Endodermal cell (in vitro differentiated cells): ENCODE measurements around the gene ZBP1. TPM values are rescaled to one million over a fixed set of nuclear protein-coding genes. Genes with fewer than 3 reads are reported as not detected.

Source experiments
- DNase-seq: peaks from one replicate; pipeline ENCODE4 v3.0.0-alpha.2; 2017
- H3K27ac ChIP-seq: 2 replicates; pipeline ENCODE4 v1.5.1; 2013; ENCODE audit warnings: mild to moderate bottlenecking, low read depth, low read length, moderate library complexity
- H3K27me3 ChIP-seq: 2 replicates; pipeline ENCODE4 v1.6.1; 2013; ENCODE audit warnings: mild to moderate bottlenecking, low read length, moderate library complexity; ENCODE audit not compliant: insufficient read depth, control insufficient read depth, poor library complexity, severe bottlenecking
- H3K36me3 ChIP-seq: 2 replicates; pipeline ENCODE4 v1.7.0; 2013; ENCODE audit warnings: mild to moderate bottlenecking, low read length, moderate library complexity; ENCODE audit not compliant: control insufficient read depth, insufficient read depth
- H3K4me1 ChIP-seq: one replicate; pipeline ENCODE4 v1.7.0; 2013; ENCODE audit warnings: low read length; ENCODE audit not compliant: control insufficient read depth, insufficient read depth
- H3K4me3 ChIP-seq: 2 replicates; pipeline ENCODE4 v1.5.1; 2013; ENCODE audit warnings: mild to moderate bottlenecking, low read length, moderate library complexity
- H3K9ac ChIP-seq: 2 replicates; pipeline ENCODE4 v1.6.1; 2013; ENCODE audit warnings: mild to moderate bottlenecking, low read length, moderate library complexity; ENCODE audit not compliant: poor library complexity, severe bottlenecking; ENCODE audit errors: extremely low read depth
- H3K9me3 ChIP-seq: 2 replicates; pipeline ENCODE4 v1.6.1; 2013; ENCODE audit warnings: mild to moderate bottlenecking, low read length, moderate library complexity; ENCODE audit not compliant: control insufficient read depth
- H3K27ac Mint-ChIP-seq: 2 replicates; pipeline ENCODE4 v1.8.0; 2020; ENCODE audit warnings: mixed read lengths
- H3K27me3 Mint-ChIP-seq: 2 replicates; pipeline ENCODE4 v1.8.0; 2021; ENCODE audit warnings: mild to moderate bottlenecking, mixed read lengths; ENCODE audit not compliant: insufficient read depth
- H3K36me3 Mint-ChIP-seq: 2 replicates; pipeline ENCODE4 v1.8.0; 2020; ENCODE audit warnings: low read depth, mixed read lengths
- H3K4me1 Mint-ChIP-seq: 2 replicates; pipeline ENCODE4 v1.8.0; 2020; ENCODE audit warnings: mixed read lengths
- H3K4me3 Mint-ChIP-seq: 2 replicates; pipeline ENCODE4 v1.8.0; 2020; ENCODE audit warnings: mild to moderate bottlenecking, moderate library complexity, mixed read lengths
- H3K9me3 Mint-ChIP-seq: 2 replicates; pipeline ENCODE4 v1.8.0; 2020; ENCODE audit warnings: mild to moderate bottlenecking, mixed read lengths
- WGBS, 2 experiments: methylation state at CpG; one replicate each; pipeline versions ENCODE4 v1.1.5 to v1.1.7; 2013; ENCODE audit warnings: missing lambda C conversion rate in 2 of 2, mixed read lengths in 1 of 2; ENCODE audit not compliant: insufficient coverage in 1 of 2, insufficient read length in 1 of 2; 5-methylcytosine and 5-hydroxymethylcytosine counted together
- total RNA-seq, 2 donors: library from RNA; stranded (reverse); fragmentation: NEBNext Ultra II Directional in 1 of 2; extraction: Animal tissue kit (Norgen Biotek cat#: 25700) in 1 of 2; gene quantifications; 2 replicates in 1 of 2; 3 replicates in 1 of 2; pipeline ENCODE4 v1.2.1, GENCODE V29; 2021
- TF ChIP-seq, protein P1 (sequence below): fragments of 200-600 bp; sonication (generic); conservative IDR thresholded peaks from 2 replicates; pipeline ENCODE4 v1.5.0; 2021; ENCODE audit warnings: antibody characterized with exemption, mild to moderate bottlenecking

Gene ZBP1
- total RNA-seq, 2 donors from 2014 or later, result not detected

DNA sequence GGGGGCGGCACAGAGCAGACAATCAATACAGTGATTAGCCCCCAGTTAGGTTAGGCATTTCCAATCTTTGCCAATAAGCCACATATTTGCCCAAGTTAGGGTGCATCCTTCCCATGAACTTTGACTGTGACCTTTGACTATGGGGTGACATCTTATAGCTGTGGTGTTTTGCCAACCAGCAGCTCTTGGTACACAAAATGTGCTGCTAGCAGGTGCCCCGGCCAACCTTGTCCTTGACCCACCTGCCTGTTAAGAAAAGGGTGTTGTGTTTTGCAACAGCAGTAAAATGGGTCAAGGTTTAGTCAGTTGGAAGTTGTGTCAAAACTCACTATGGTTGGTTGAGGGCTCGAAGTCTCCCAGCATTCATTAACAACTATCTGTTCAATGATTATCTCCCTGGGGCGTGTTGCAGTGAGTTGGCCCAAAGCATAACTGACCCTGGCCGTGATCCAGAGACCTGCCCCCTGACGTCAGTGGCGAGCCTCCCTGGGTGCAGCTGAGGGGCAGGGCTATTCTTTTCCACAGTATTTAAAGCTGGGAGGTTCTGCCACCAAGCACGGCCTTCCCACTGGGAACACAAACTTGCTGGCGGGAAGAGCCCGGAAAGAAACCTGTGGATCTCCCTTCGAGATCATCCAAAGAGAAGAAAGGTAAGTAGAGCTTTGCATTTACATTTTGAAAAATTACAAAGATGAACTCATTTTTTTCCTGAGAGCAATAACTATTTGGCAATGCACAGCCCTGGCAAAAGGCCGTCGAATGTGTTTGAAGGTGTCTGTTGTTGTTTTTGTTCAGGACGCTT, 59.5 kb downstream of the ZBP1 start, which contains the start of gene PCK1:
Gene PCK1, plus strand, starts transcription at position 557 of the 802 bp plus-strand sequence. CDS start 302 bp downstream, outside the sequence.
- Histone ChIP-seq H3K4me1 (no peaks in the 10 kb centered on the region), H3K9me3 (no peaks in the 10 kb centered on the region), H3K9ac (no peak within 1 kb of the TSS), H3K36me3 (no peaks in the 10 kb centered on the region), H3K27ac (no peak within 1 kb of the TSS), H3K4me3 (no peak within 1 kb of the TSS), H3K27me3 (no peaks in the 10 kb centered on the region)
- TF ChIP-seq, protein P1, sequence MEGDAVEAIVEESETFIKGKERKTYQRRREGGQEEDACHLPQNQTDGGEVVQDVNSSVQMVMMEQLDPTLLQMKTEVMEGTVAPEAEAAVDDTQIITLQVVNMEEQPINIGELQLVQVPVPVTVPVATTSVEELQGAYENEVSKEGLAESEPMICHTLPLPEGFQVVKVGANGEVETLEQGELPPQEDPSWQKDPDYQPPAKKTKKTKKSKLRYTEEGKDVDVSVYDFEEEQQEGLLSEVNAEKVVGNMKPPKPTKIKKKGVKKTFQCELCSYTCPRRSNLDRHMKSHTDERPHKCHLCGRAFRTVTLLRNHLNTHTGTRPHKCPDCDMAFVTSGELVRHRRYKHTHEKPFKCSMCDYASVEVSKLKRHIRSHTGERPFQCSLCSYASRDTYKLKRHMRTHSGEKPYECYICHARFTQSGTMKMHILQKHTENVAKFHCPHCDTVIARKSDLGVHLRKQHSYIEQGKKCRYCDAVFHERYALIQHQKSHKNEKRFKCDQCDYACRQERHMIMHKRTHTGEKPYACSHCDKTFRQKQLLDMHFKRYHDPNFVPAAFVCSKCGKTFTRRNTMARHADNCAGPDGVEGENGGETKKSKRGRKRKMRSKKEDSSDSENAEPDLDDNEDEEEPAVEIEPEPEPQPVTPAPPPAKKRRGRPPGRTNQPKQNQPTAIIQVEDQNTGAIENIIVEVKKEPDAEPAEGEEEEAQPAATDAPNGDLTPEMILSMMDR, result no peak
- no peak within 1 kb of the TSS for H3K4me3 Mint-ChIP-seq
- H3K4me1 Mint-ChIP-seq, result no peaks in the 10 kb centered on the region
- no peak within 1 kb of the TSS for H3K27ac Mint-ChIP-seq
- no peaks in the 10 kb centered on the region for H3K9me3 Mint-ChIP-seq
- DNase-seq, result no peak
- H3K36me3 Mint-ChIP-seq, result no peaks in the 10 kb centered on the region
- H3K27me3 Mint-ChIP-seq, result no peaks in the 10 kb centered on the region
- WGBS, 2 experiments, result 87 to 92% methylated on average over 10 to 14 of the region's 14 CpGs

DNA sequence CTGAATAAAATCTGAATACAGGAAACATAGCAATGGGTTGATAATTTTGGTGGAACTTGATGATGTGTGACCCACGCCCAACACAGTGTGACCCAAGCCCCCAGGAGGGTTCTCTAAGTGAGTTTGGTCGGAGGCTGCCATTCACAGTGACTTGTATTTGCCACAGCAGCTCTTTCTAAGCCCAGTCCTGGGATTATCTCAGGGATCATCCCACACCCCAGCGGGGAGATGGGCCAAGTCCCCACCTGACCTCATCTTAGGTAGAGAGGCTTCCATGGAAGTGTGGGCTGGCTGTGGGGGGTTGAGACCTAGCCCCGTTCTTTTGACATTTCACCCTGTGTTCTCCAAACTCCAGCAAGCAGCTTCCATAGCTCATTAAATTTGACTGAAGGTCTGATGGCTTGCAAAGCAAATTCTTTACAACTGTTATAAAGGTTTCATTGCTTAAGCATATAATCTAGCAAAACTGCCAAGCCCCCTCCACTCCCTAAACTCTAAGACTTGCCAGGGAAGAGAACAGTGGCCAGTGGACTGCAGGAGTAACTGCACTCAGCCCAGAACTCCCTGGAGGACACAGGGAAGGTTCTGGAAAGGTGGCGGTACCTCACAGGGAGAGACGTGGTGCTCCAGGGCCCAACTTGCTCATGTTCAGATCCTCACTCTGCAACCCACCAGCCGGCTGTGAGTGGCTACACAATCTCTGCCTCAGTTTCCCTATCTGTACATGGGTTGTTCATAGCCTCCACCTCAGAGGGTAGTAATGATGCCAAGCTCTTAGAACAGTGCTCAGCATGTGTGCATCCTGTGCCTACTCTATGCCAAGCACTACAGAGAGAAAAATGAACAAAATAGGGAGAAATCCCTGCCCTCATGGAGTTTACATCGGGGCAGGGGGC, 60.3 kb downstream of the ZBP1 start:
- no peaks in the 10 kb centered on the region for H3K4me1 ChIP-seq
- no peak overlapping the region for H3K4me3 Mint-ChIP-seq
- no peak overlapping the region for H3K27ac Mint-ChIP-seq
- no peaks in the 10 kb centered on the region for H3K9me3 Mint-ChIP-seq
- H3K36me3 Mint-ChIP-seq, result no peaks in the 10 kb centered on the region
- H3K4me3 ChIP-seq, result no peak overlapping the region
- no peak overlapping the region for H3K27ac ChIP-seq
- WGBS, 2 experiments, result 93 to 94% methylated on average over 6 to 8 of the region's 8 CpGs
- TF ChIP-seq, protein P1, result no peak
- no peak overlapping the region for H3K9ac ChIP-seq
- H3K27me3 Mint-ChIP-seq, result no peaks in the 10 kb centered on the region
- no peaks in the 10 kb centered on the region for H3K4me1 Mint-ChIP-seq
- H3K27me3 ChIP-seq, result no peaks in the 10 kb centered on the region
- H3K36me3 ChIP-seq, result no peaks in the 10 kb centered on the region
- DNase-seq, result no peak
- no peaks in the 10 kb centered on the region for H3K9me3 ChIP-seq

DNA sequence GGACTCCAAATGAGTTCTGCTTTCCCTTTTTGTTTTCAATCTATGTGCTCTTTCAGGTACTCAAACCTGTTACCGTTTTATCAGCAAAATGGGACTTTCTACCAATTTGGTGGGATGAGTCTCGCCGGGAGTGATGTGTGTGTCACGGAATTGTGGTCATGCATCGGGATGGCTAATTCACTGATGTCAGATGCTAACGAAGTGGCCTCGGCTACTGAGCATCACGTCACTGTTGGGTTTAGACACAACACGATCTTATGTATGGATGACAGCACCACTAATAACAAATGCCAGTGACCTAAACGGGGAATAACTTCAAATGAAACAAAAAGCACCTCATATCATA, 61.0 kb downstream of the ZBP1 start:
- no peaks in the 10 kb centered on the region for H3K27me3 ChIP-seq
- TF ChIP-seq, protein P1, result no peak
- no peak overlapping the region for H3K27ac Mint-ChIP-seq
- no peaks in the 10 kb centered on the region for H3K36me3 Mint-ChIP-seq
- WGBS, 2 experiments, result 91 to 94% methylated on average over 9 to 10 of the region's 10 CpGs
- no peak overlapping the region for H3K27ac ChIP-seq
- H3K4me3 Mint-ChIP-seq, result no peak overlapping the region
- H3K27me3 Mint-ChIP-seq, result no peaks in the 10 kb centered on the region
- no peaks in the 10 kb centered on the region for H3K4me1 ChIP-seq
- DNase-seq, result no peak
- no peaks in the 10 kb centered on the region for H3K9me3 ChIP-seq
- no peak overlapping the region for H3K4me3 ChIP-seq
- H3K9me3 Mint-ChIP-seq, result no peaks in the 10 kb centered on the region
- no peaks in the 10 kb centered on the region for H3K4me1 Mint-ChIP-seq
- H3K36me3 ChIP-seq, result no peaks in the 10 kb centered on the region
- no peak overlapping the region for H3K9ac ChIP-seq
